ENCODE measurements around the gene RNF4.

Gene RNF4

GRCh38 chr4:2437475-2438215 lies 31.3 kb upstream of the RNF4 start:
- DNase-seq (ENCODE audit: low spot score), result no peak

GRCh38 chr4:2438822-2439718 lies 29.8 kb upstream of the RNF4 start:
- no peak for DNase-seq (ENCODE audit: low spot score)

- peak; percentile 27 for DNase-seq (ENCODE audit: low spot score)
These were observed 27.3 kb upstream of the RNF4 start for GRCh38 chr4:2441393-2442174.

- DNase-seq (ENCODE audit: low spot score), result no peak
These were observed 26.5 kb upstream of the RNF4 start for GRCh38 chr4:2442175-2442993.

GRCh38 chr4:2443061-2443730 lies 25.7 kb upstream of the RNF4 start:
- DNase-seq (ENCODE audit: low spot score), result no peak

GRCh38 chr4:2443956-2444740 lies 24.8 kb upstream of the RNF4 start:
- no peak for DNase-seq (ENCODE audit: low spot score)

- DNase-seq (ENCODE audit: low spot score), result no peak
These were observed 23.8 kb upstream of the RNF4 start for GRCh38 chr4:2445130-2445529.

GRCh38 chr4:2445571-2445970 lies 23.3 kb upstream of the RNF4 start:
- DNase-seq (ENCODE audit: low spot score), result no peak

GRCh38 chr4:2446656-2447564 lies 22.0 kb upstream of the RNF4 start:
- DNase-seq (ENCODE audit: low spot score), result no peak

- no peak for DNase-seq (ENCODE audit: low spot score)
These were observed 20.3 kb upstream of the RNF4 start for GRCh38 chr4:2448589-2448988.

- DNase-seq (ENCODE audit: low spot score), result no peak
These were observed 19.9 kb upstream of the RNF4 start for GRCh38 chr4:2449051-2449450.

GRCh38 chr4:2449511-2450392 lies 19.2 kb upstream of the RNF4 start:
- no peak for DNase-seq (ENCODE audit: low spot score)

- DNase-seq (ENCODE audit: low spot score), result no peak
These were observed 18.4 kb upstream of the RNF4 start for GRCh38 chr4:2450394-2451035.

- DNase-seq (ENCODE audit: low spot score), result no peak
These were observed 17.8 kb upstream of the RNF4 start for GRCh38 chr4:2451036-2451520.

GRCh38 chr4:2451821-2452785 lies 16.8 kb upstream of the RNF4 start:
- DNase-seq (ENCODE audit: low spot score), result no peak

Data from COLO829 (cell line).